GM19455 (cell line): ENCODE measurements around the gene BPIFB6.

ENCODE experiments used
- ATAC-seq: cut with Tn5 transposase; IDR thresholded peaks from one replicate; pipeline ENCODE4 v1.9.1; 2021; ENCODE audit not compliant: unreplicated experiment

The BPIFB6 gene

GRCh38 chr20:33082546-33082945, 51.1 kb downstream of the BPIFB6 start:
- ATAC-seq, result no peak

GRCh38 chr20:33083544-33084340, 52.3 kb downstream of the BPIFB6 start:
- no peak for ATAC-seq

GRCh38 chr20:33084722-33085121, 53.3 kb downstream of the BPIFB6 start:
- ATAC-seq, result no peak

GRCh38 chr20:33086052-33086722, 54.7 kb downstream of the BPIFB6 start:
- no peak for ATAC-seq

- no peak for ATAC-seq
Measured at GRCh38 chr20:33091147-33091546, 59.7 kb downstream of the BPIFB6 start.

GRCh38 chr20:33091693-33092092, 60.2 kb downstream of the BPIFB6 start:
- ATAC-seq, result no peak

- no peak for ATAC-seq
Measured at GRCh38 chr20:33092361-33092760, 60.9 kb downstream of the BPIFB6 start.

GRCh38 chr20:33093074-33093473, 61.6 kb downstream of the BPIFB6 start:
- ATAC-seq, result no peak

GRCh38 chr20:33093582-33093981, 62.1 kb downstream of the BPIFB6 start:
- no peak for ATAC-seq
